ENCODE measurements around the gene PLPP6.
A peak's percentile ranks its signal among the peaks of the same experiment; 100 is the strongest.
"Not testable (repeated sequence)": the region's sequence is repeated elsewhere in the genome, so short reads cannot be mapped to it uniquely, and the experiment has no call there.

Gene PLPP6

GRCh38 chr9:4660665-4661064, 1.4 kb upstream of the PLPP6 start:
- in situ Hi-C loops (cut with HindIII; ENCODE audit: low pct_ligation_motif_present, low pct_unique_long_range_greater_than_20kb, low sequenced_read_pairs); DNase-seq: not testable (repeated sequence)

GRCh38 chr9:4661165-4661564, 929 bp upstream of the PLPP6 start:
- in situ Hi-C loops (cut with HindIII; ENCODE audit: low pct_ligation_motif_present, low pct_unique_long_range_greater_than_20kb, low sequenced_read_pairs), result no loop called here
- no peak for DNase-seq

GRCh38 chr9:4661611-4662010, 483 bp upstream of the PLPP6 start:
- no peak for DNase-seq
- in situ Hi-C loops (cut with HindIII; ENCODE audit: low pct_ligation_motif_present, low pct_unique_long_range_greater_than_20kb, low sequenced_read_pairs), result no loop called here

- in situ Hi-C loops (cut with HindIII; ENCODE audit: low pct_ligation_motif_present, low pct_unique_long_range_greater_than_20kb, low sequenced_read_pairs), result no loop called here
- no peak for DNase-seq
Measured at GRCh38 chr9:4662989-4663792, 1.1 kb downstream of the PLPP6 start.

GRCh38 chr9:4663956-4664355, 1.9 kb downstream of the PLPP6 start:
- no peak for DNase-seq
- in situ Hi-C loops (cut with HindIII; ENCODE audit: low pct_ligation_motif_present, low pct_unique_long_range_greater_than_20kb, low sequenced_read_pairs), result no loop called here

- in situ Hi-C loops (cut with HindIII; ENCODE audit: low pct_ligation_motif_present, low pct_unique_long_range_greater_than_20kb, low sequenced_read_pairs), result no loop called here
- DNase-seq, result peak; percentile 31
Measured at GRCh38 chr9:4665357-4665756, 3.3 kb downstream of the PLPP6 start.

GRCh38 chr9:4666042-4666699, 4.1 kb downstream of the PLPP6 start, which contains the start of gene SPATA6L:
SPATA6L (minus strand) TSS chr9:4666480; CDS start chr9:4666250, 230 bp downstream.
- in situ Hi-C loops (cut with HindIII; ENCODE audit: low pct_ligation_motif_present, low pct_unique_long_range_greater_than_20kb, low sequenced_read_pairs), result no loop called here
- DNase-seq, result peak; percentile 70

GRCh38 chr9:4667681-4668080, 5.6 kb downstream of the PLPP6 start:
- in situ Hi-C loops (cut with HindIII; ENCODE audit: low pct_ligation_motif_present, low pct_unique_long_range_greater_than_20kb, low sequenced_read_pairs), result no loop called here
- no peak for DNase-seq

- no peak for DNase-seq
- in situ Hi-C loops (cut with HindIII; ENCODE audit: low pct_ligation_motif_present, low pct_unique_long_range_greater_than_20kb, low sequenced_read_pairs), result no loop called here
Measured at GRCh38 chr9:4668604-4669003, 6.5 kb downstream of the PLPP6 start.

GRCh38 chr9:4669890-4670289, 7.8 kb downstream of the PLPP6 start:
- no peak for DNase-seq
- in situ Hi-C loops (cut with HindIII; ENCODE audit: low pct_ligation_motif_present, low pct_unique_long_range_greater_than_20kb, low sequenced_read_pairs), result no loop called here

GRCh38 chr9:4670591-4670990, 8.5 kb downstream of the PLPP6 start:
- in situ Hi-C loops (cut with HindIII; ENCODE audit: low pct_ligation_motif_present, low pct_unique_long_range_greater_than_20kb, low sequenced_read_pairs), result no loop called here
- no peak for DNase-seq

GRCh38 chr9:4671737-4672136, 9.6 kb downstream of the PLPP6 start:
- in situ Hi-C loops (cut with HindIII; ENCODE audit: low pct_ligation_motif_present, low pct_unique_long_range_greater_than_20kb, low sequenced_read_pairs), result no loop called here
- no peak for DNase-seq

- DNase-seq, result no peak
- in situ Hi-C loops (cut with HindIII; ENCODE audit: low pct_ligation_motif_present, low pct_unique_long_range_greater_than_20kb, low sequenced_read_pairs), result no loop called here
Measured at GRCh38 chr9:4674783-4675182, 12.7 kb downstream of the PLPP6 start.

GRCh38 chr9:4677392-4677791, 15.3 kb downstream of the PLPP6 start:
- in situ Hi-C loops (cut with HindIII; ENCODE audit: low pct_ligation_motif_present, low pct_unique_long_range_greater_than_20kb, low sequenced_read_pairs), result no loop called here
- DNase-seq, result no peak

- in situ Hi-C loops (cut with HindIII; ENCODE audit: low pct_ligation_motif_present, low pct_unique_long_range_greater_than_20kb, low sequenced_read_pairs), result no loop called here
- DNase-seq, result peak; percentile 59
Measured at GRCh38 chr9:4678679-4679267, 16.7 kb downstream of the PLPP6 start.

- in situ Hi-C loops (cut with HindIII; ENCODE audit: low pct_ligation_motif_present, low pct_unique_long_range_greater_than_20kb, low sequenced_read_pairs), result no loop called here
- DNase-seq, result peak; percentile 94
Measured at GRCh38 chr9:4679268-4680172, 17.4 kb downstream of the PLPP6 start, which contains the start of gene CDC37L1. CDC37L1 (plus strand) TSS chr9:4679569; CDS start chr9:4679768, 199 bp downstream.

GRCh38 chr9:4680173-4680525, 18.1 kb downstream of the PLPP6 start:
- in situ Hi-C loops (cut with HindIII; ENCODE audit: low pct_ligation_motif_present, low pct_unique_long_range_greater_than_20kb, low sequenced_read_pairs), result no loop called here
- no peak for DNase-seq

GRCh38 chr9:4680750-4681149, 18.7 kb downstream of the PLPP6 start:
- no peak for DNase-seq
- in situ Hi-C loops (cut with HindIII; ENCODE audit: low pct_ligation_motif_present, low pct_unique_long_range_greater_than_20kb, low sequenced_read_pairs), result no loop called here

- in situ Hi-C loops (cut with HindIII; ENCODE audit: low pct_ligation_motif_present, low pct_unique_long_range_greater_than_20kb, low sequenced_read_pairs), result no loop called here
- no peak for DNase-seq
Measured at GRCh38 chr9:4684820-4685219, 22.7 kb downstream of the PLPP6 start.
